Thyroid gland (tissue), 4 donors: ENCODE results near the gene LRRC37A2. TPM values are rescaled to one million over a fixed set of nuclear protein-coding genes. Genes with fewer than 3 reads are reported as not detected.
"Not testable (repeated sequence)": the region's sequence is repeated elsewhere in the genome, so short reads cannot be mapped to it uniquely, and the experiment has no call there.

Experiments
- DNase-seq, 2 donors: peaks; one replicate each; pipeline ENCODE4 v3.0.0-alpha.2; 2019
- H3K27ac ChIP-seq, 3 donors: fragments of 200-600 bp; sonication (generic); 1 replicate in 2 of 3; 2 replicates in 1 of 3; pipeline ENCODE4 v1.5.1; 2016 to 2019; ENCODE audit warnings: mild to moderate bottlenecking in 1 of 3, moderate library complexity in 1 of 3
- H3K27me3 ChIP-seq: fragments of 200-600 bp; sonication (generic); one replicate; pipeline ENCODE4 v1.5.1; 2019
- H3K36me3 ChIP-seq, 2 donors: fragments of 200-600 bp; sonication (generic); one replicate each; pipeline ENCODE4 v1.5.1; 2016 to 2019
- H3K4me1 ChIP-seq, 2 donors: fragments of 200-600 bp; sonication (generic); one replicate each; pipeline ENCODE4 v1.5.1; 2017 to 2019
- H3K4me3 ChIP-seq, 3 donors: fragments of 200-600 bp; sonication (generic); replicated peaks in 1 of 3; 1 replicate in 2 of 3; 2 replicates in 1 of 3; pipeline ENCODE4 v1.5.1; 2016; ENCODE audit warnings: mild to moderate bottlenecking in 1 of 3
- H3K9me3 ChIP-seq: fragments of 200-600 bp; sonication (generic); one replicate; pipeline ENCODE4 v1.5.1; 2017
- WGBS, 2 donors: methylation state at CpG; one replicate each; pipeline ENCODE4 v1.1.5; 2017; 5-methylcytosine and 5-hydroxymethylcytosine counted together
- intact Hi-C: fragments of 100-400 bp; cut with DNase I; formaldehyde crosslinking; loops from one replicate; pipeline ENCODE4 v1.15.1; 2023
- total RNA-seq, 4 donors: library from RNA; depleted of rRNA; stranded (reverse); fragments of >200 nt; gene quantifications; one replicate each; pipeline ENCODE4 v1.2.3, GENCODE V29; 2016

The LRRC37A2 gene
- total RNA-seq: 10 to 100 TPM in 3 of 4 donors, 1 to 10 TPM in 1; 9.4 to 17.6 (median 16.0) TPM

- intact Hi-C loops, H3K4me3 ChIP-seq, H3K27me3 ChIP-seq, DNase-seq, H3K4me1 ChIP-seq, H3K9me3 ChIP-seq, H3K36me3 ChIP-seq, H3K27ac ChIP-seq: not testable (repeated sequence)
- 93 to 96% methylated on average over 3 to 4 of the region's 11 CpGs for WGBS, 2 donors
Observed at GRCh38 chr17:46512168-46512567, at the start of gene LRRC37A2. LRRC37A2 (plus strand) TSS chr17:46512468; CDS start chr17:46512713, 245 bp downstream.

- 81 to 100% methylated on average over 1 to 4 of the region's 5 CpGs for WGBS, 2 donors
- H3K27ac ChIP-seq, H3K9me3 ChIP-seq, DNase-seq, H3K27me3 ChIP-seq, H3K36me3 ChIP-seq, H3K4me3 ChIP-seq, intact Hi-C loops, H3K4me1 ChIP-seq: not testable (repeated sequence)
Observed at GRCh38 chr17:46467618-46468017, 44.6 kb upstream of the LRRC37A2 start.

GRCh38 chr17:46474489-46474888, 37.8 kb upstream of the LRRC37A2 start:
- H3K27ac ChIP-seq, DNase-seq, H3K27me3 ChIP-seq, H3K4me1 ChIP-seq, H3K4me3 ChIP-seq, H3K9me3 ChIP-seq, intact Hi-C loops, H3K36me3 ChIP-seq: not testable (repeated sequence)
- 100% methylated on average over 1 of the region's 3 CpGs; no CpG with 5 or more reads in 1 of the 2 donors for WGBS, 2 donors

- H3K9me3 ChIP-seq, DNase-seq, H3K4me1 ChIP-seq, H3K4me3 ChIP-seq, H3K27me3 ChIP-seq, intact Hi-C loops, H3K36me3 ChIP-seq, H3K27ac ChIP-seq: not testable (repeated sequence)
- 63 to 71% methylated on average over 1 to 2 of the region's 2 CpGs for WGBS, 2 donors
Observed at GRCh38 chr17:46475583-46475982, 36.7 kb upstream of the LRRC37A2 start.

- WGBS, 2 donors: no CpG with 5 or more reads among the region's 3 CpGs
- H3K9me3 ChIP-seq, intact Hi-C loops, H3K27ac ChIP-seq, H3K4me3 ChIP-seq, H3K4me1 ChIP-seq, DNase-seq, H3K36me3 ChIP-seq, H3K27me3 ChIP-seq: not testable (repeated sequence)
Observed at GRCh38 chr17:46478823-46479222, 33.4 kb upstream of the LRRC37A2 start.

- H3K4me1 ChIP-seq, H3K36me3 ChIP-seq, DNase-seq, H3K27ac ChIP-seq, H3K4me3 ChIP-seq, intact Hi-C loops, H3K27me3 ChIP-seq, H3K9me3 ChIP-seq: not testable (repeated sequence)
- WGBS, 2 donors: no CpG with 5 or more reads among the region's 2 CpGs
Observed at GRCh38 chr17:46481310-46481709, 31.0 kb upstream of the LRRC37A2 start.

GRCh38 chr17:46492021-46492420, 20.2 kb upstream of the LRRC37A2 start:
- H3K4me1 ChIP-seq, H3K9me3 ChIP-seq, DNase-seq, H3K27ac ChIP-seq, intact Hi-C loops, H3K27me3 ChIP-seq, H3K4me3 ChIP-seq, H3K36me3 ChIP-seq: not testable (repeated sequence)
- WGBS, 2 donors: 96 to 99% methylated on average over 12 to 14 of the region's 16 CpGs

GRCh38 chr17:46499437-46500139, 12.7 kb upstream of the LRRC37A2 start:
- H3K36me3 ChIP-seq, H3K27me3 ChIP-seq, DNase-seq, H3K27ac ChIP-seq, H3K9me3 ChIP-seq, H3K4me3 ChIP-seq, intact Hi-C loops, H3K4me1 ChIP-seq: not testable (repeated sequence)
- WGBS, 2 donors: no CpG with 5 or more reads among the region's 6 CpGs

- H3K27me3 ChIP-seq, intact Hi-C loops: not testable (repeated sequence)
- WGBS, 2 donors: 45% methylated on average over 4 of the region's 7 CpGs; no CpG with 5 or more reads in 1 of the 2 donors
Observed at GRCh38 chr17:46505896-46506295, 6.4 kb upstream of the LRRC37A2 start.

GRCh38 chr17:46534716-46535115, 22.4 kb downstream of the LRRC37A2 start:
- H3K27me3 ChIP-seq, H3K9me3 ChIP-seq, DNase-seq, H3K36me3 ChIP-seq, intact Hi-C loops, H3K4me1 ChIP-seq, H3K27ac ChIP-seq, H3K4me3 ChIP-seq: not testable (repeated sequence)
- 97 to 100% methylated on average over 6 to 21 of the region's 22 CpGs for WGBS, 2 donors

More at GRCh38 chr17:46505896-46506295, 6.4 kb upstream of the LRRC37A2 start:
- H3K4me3 ChIP-seq, H3K4me1 ChIP-seq, H3K36me3 ChIP-seq, H3K27ac ChIP-seq, H3K9me3 ChIP-seq: not testable (repeated sequence)
- peak; percentile 59 to 69 for DNase-seq

GRCh38 chr17:46548607-46549006, 36.3 kb downstream of the LRRC37A2 start:
- WGBS, 2 donors: 84 to 97% methylated on average over 6 to 9 of the region's 10 CpGs
- H3K4me3 ChIP-seq, H3K27ac ChIP-seq, H3K4me1 ChIP-seq, H3K27me3 ChIP-seq, intact Hi-C loops, H3K9me3 ChIP-seq, H3K36me3 ChIP-seq: not testable (repeated sequence)
- peak in 1 of 2 donors; percentile 1 for DNase-seq

- H3K9me3 ChIP-seq, H3K27me3 ChIP-seq, DNase-seq, H3K4me1 ChIP-seq, intact Hi-C loops, H3K36me3 ChIP-seq, H3K4me3 ChIP-seq, H3K27ac ChIP-seq: not testable (repeated sequence)
- no CpG with 5 or more reads among the region's 20 CpGs for WGBS, 2 donors
Observed at GRCh38 chr17:46559155-46559554, 46.9 kb downstream of the LRRC37A2 start.

- H3K9me3 ChIP-seq, DNase-seq, intact Hi-C loops, H3K27me3 ChIP-seq, H3K36me3 ChIP-seq, H3K4me1 ChIP-seq, H3K4me3 ChIP-seq, H3K27ac ChIP-seq: not testable (repeated sequence)
- WGBS, 2 donors: no CpG with 5 or more reads among the region's 3 CpGs
Observed at GRCh38 chr17:46560048-46560447, 47.8 kb downstream of the LRRC37A2 start.
